Cardiac muscle cell (in vitro differentiated cells and primary cell): ENCODE data around the gene NDUFA8. TPM values are rescaled to one million over a fixed set of nuclear protein-coding genes. Genes with fewer than 3 reads are reported as not detected.

Source experiments
- DNase-seq, 2 donors: peaks; one replicate each; pipeline versions ENCODE4 v3.0.0 to v3.0.0-alpha.2; 2010 to 2017; ENCODE audit warnings: low read depth in 1 of 2, low spot score in 1 of 2
- H3K27ac ChIP-seq: fragments of 200-600 bp; sonication (generic); 2 replicates; pipeline ENCODE4 v1.5.1; 2016
- H3K27me3 ChIP-seq: fragments of 200-600 bp; sonication (generic); 2 replicates; pipeline ENCODE4 v1.6.0; 2016; ENCODE audit warnings: control low read depth
- H3K36me3 ChIP-seq: fragments of 200-600 bp; sonication (generic); 2 replicates; pipeline ENCODE4 v1.5.1; 2016; ENCODE audit warnings: control low read depth
- H3K4me1 ChIP-seq: fragments of 200-600 bp; sonication (generic); 2 replicates; pipeline ENCODE4 v1.8.1; 2017; ENCODE audit warnings: low read depth, mild to moderate bottlenecking, mixed run types
- H3K4me3 ChIP-seq: fragments of 200-600 bp; sonication (generic); 2 replicates; pipeline ENCODE4 v1.5.1; 2016; ENCODE audit warnings: mild to moderate bottlenecking
- H3K9me3 ChIP-seq: fragments of 200-600 bp; sonication (generic); 2 replicates; pipeline ENCODE4 v1.5.1; 2017; ENCODE audit warnings: low read depth, mild to moderate bottlenecking, control low read depth
- polyA plus RNA-seq: library from polyadenylated mRNA; unstranded; fragments of >200 nt; fragmentation: Nextera tagmentation; extraction: Ambion mirVana; gene quantifications from 2 replicates; pipeline ENCODE4 v1.2.1, GENCODE V29; 2016
- total RNA-seq: library from RNA; depleted of rRNA; stranded (reverse); fragments of >200 nt; gene quantifications from 2 replicates; pipeline ENCODE4 v1.2.3, GENCODE V29; 2016
- TF ChIP-seq, protein P1 (sequence below): IDR thresholded peaks from 2 replicates; pipeline ENCODE4 v1.5.1; 2012; ENCODE audit warnings: low read depth, mild to moderate bottlenecking, low read length

NDUFA8 gene
- total and polyA plus RNA-seq, 2 experiments from 2014 or later = 86.9 to 336 TPM

- DNase-seq = no peak
- H3K4me1 ChIP-seq = no peaks in the 10 kb centered on the region
- H3K9me3 ChIP-seq = no peaks in the 10 kb centered on the region
- H3K4me3 ChIP-seq = no peak overlapping the region
- TF ChIP-seq, protein P1, sequence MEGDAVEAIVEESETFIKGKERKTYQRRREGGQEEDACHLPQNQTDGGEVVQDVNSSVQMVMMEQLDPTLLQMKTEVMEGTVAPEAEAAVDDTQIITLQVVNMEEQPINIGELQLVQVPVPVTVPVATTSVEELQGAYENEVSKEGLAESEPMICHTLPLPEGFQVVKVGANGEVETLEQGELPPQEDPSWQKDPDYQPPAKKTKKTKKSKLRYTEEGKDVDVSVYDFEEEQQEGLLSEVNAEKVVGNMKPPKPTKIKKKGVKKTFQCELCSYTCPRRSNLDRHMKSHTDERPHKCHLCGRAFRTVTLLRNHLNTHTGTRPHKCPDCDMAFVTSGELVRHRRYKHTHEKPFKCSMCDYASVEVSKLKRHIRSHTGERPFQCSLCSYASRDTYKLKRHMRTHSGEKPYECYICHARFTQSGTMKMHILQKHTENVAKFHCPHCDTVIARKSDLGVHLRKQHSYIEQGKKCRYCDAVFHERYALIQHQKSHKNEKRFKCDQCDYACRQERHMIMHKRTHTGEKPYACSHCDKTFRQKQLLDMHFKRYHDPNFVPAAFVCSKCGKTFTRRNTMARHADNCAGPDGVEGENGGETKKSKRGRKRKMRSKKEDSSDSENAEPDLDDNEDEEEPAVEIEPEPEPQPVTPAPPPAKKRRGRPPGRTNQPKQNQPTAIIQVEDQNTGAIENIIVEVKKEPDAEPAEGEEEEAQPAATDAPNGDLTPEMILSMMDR = no peak
- no peak overlapping the region for H3K27ac ChIP-seq
- H3K27me3 ChIP-seq = peaks cover 13% of the 10 kb centered on the region
- no peaks in the 10 kb centered on the region for H3K36me3 ChIP-seq
These were observed 27.0 kb downstream of the NDUFA8 start for GRCh38 chr9:122132539-122132938.

GRCh38 chr9:122131401-122132001, 28.1 kb downstream of the NDUFA8 start:
- H3K9me3 ChIP-seq = no peaks in the 10 kb centered on the region
- H3K27me3 ChIP-seq = peaks cover 23% of the 10 kb centered on the region
- no peaks in the 10 kb centered on the region for H3K36me3 ChIP-seq
- no peak overlapping the region for H3K27ac ChIP-seq
- TF ChIP-seq, protein P1 = no peak
- no peaks in the 10 kb centered on the region for H3K4me1 ChIP-seq
- DNase-seq = peak in 1 of 2 donors; percentile 46
- no peak overlapping the region for H3K4me3 ChIP-seq

GRCh38 chr9:122130837-122131236, 28.7 kb downstream of the NDUFA8 start:
- TF ChIP-seq, protein P1 = no peak
- no peak for DNase-seq
- no peak overlapping the region for H3K27ac ChIP-seq
- H3K4me3 ChIP-seq = no peak overlapping the region
- no peaks in the 10 kb centered on the region for H3K9me3 ChIP-seq
- peaks cover 30% of the 10 kb centered on the region for H3K27me3 ChIP-seq
- H3K4me1 ChIP-seq = no peaks in the 10 kb centered on the region
- no peaks in the 10 kb centered on the region for H3K36me3 ChIP-seq

- H3K36me3 ChIP-seq = no peaks in the 10 kb centered on the region
- H3K4me1 ChIP-seq = no peaks in the 10 kb centered on the region
- no peak overlapping the region for H3K4me3 ChIP-seq
- TF ChIP-seq, protein P1 = no peak
- DNase-seq = no peak
- peaks cover 35% of the 10 kb centered on the region for H3K27me3 ChIP-seq
- H3K9me3 ChIP-seq = no peaks in the 10 kb centered on the region
- no peak overlapping the region for H3K27ac ChIP-seq
These were observed 29.6 kb downstream of the NDUFA8 start for GRCh38 chr9:122129969-122130368.

DNA sequence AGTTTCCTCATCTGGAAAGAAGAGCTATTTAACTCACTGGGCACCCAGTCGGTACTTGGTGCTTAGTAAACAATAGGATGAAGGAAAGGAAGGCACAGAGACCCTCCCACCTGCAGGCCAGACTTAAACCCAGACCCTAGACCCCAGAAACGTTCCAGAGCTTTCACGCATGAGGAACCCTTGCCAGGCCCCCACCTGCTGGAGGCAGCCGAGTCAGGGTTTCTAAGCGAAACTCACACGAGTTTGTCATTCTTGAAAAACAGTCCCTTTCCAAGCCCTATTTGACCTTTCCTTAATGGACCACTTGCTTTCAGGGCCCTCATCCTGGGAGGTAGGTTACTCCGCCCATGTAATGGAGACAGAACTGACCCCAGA, 30.6 kb downstream of the NDUFA8 start:
- TF ChIP-seq, protein P1 = no peak
- H3K27me3 ChIP-seq = peaks cover 35% of the 10 kb centered on the region
- H3K36me3 ChIP-seq = no peaks in the 10 kb centered on the region

More for the DNA sequence above, 30.6 kb downstream of the NDUFA8 start:
- Histone ChIP-seq H3K4me3 (no peak overlapping the region), H3K27ac (no peak overlapping the region), H3K4me1 (no peaks in the 10 kb centered on the region), H3K9me3 (no peaks in the 10 kb centered on the region)
- no peak for DNase-seq
